IMR-90 (cell line): Measurements from ENCODE around the gene GADL1. TPM values are rescaled to one million over a fixed set of nuclear protein-coding genes. Genes with fewer than 3 reads are reported as not detected.

Experiments used
- ATAC-seq: fragments of 200-7000 bp; cut with Tn5 transposase; 2 replicates; pipeline ENCODE4 v1.9.1; 2020; ENCODE audit warnings: low read depth, mild to moderate bottlenecking, moderate library complexity
- BruUV-seq: library from RNA; stranded (reverse); fragments of 400-500 nt; replicated peaks from 2 replicates; lab custom pipeline; 2021; lab: Mats Ljungman, UMichigan
- CTCF ChIA-PET: fragments of 300-600 bp; formaldehyde crosslinking; extraction: SDS; loops from one replicate; lab custom pipeline; 2021; ENCODE audit warnings: antibody characterized with exemption; lab: Yijun Ruan, JAX
- POLR2A ChIA-PET: fragments of 300-600 bp; sonication (Branson Sonifier 250); formaldehyde crosslinking; loops from one replicate; lab custom pipeline; 2022; ENCODE audit warnings: antibody characterized with exemption; ENCODE audit not compliant: unreplicated experiment; lab: Charles Lee
- DNase-seq: peaks from one replicate; pipeline ENCODE4 v3.0.0; 2013
- H2AFZ ChIP-seq: replicated peaks from 2 replicates; pipeline ENCODE3; 2013; ENCODE audit warnings: low read length, mild to moderate bottlenecking; ENCODE audit not compliant: poor library complexity
- H2AK5ac ChIP-seq: 2 replicates; pipeline ENCODE4 v1.6.1; 2013; ENCODE audit warnings: low read depth, low read length, inconsistent platforms
- H2AK9ac ChIP-seq: replicated peaks from 2 replicates; pipeline ENCODE3; 2013; ENCODE audit warnings: mild to moderate bottlenecking, low read depth, low read length, moderate library complexity; ENCODE audit not compliant: poor library complexity
- H2BK120ac ChIP-seq: 2 replicates; pipeline ENCODE4 v1.6.1; 2013; ENCODE audit warnings: low read depth, low read length, inconsistent platforms
- H2BK15ac ChIP-seq: 3 replicates; pipeline ENCODE4 v1.6.1; 2013; ENCODE audit warnings: low read depth, low read length, inconsistent platforms
- H2BK20ac ChIP-seq: 2 replicates; pipeline ENCODE4 v1.6.1; 2013; ENCODE audit warnings: low read depth, mild to moderate bottlenecking, inconsistent platforms, low read length, moderate library complexity
- H2BK5ac ChIP-seq: 2 replicates; pipeline ENCODE4 v1.6.1; 2013; ENCODE audit warnings: mild to moderate bottlenecking, low read depth, low read length, inconsistent platforms; ENCODE audit not compliant: poor library complexity, severe bottlenecking
- H3K14ac ChIP-seq: replicated peaks from 2 replicates; pipeline ENCODE4 v1.6.1; 2013; ENCODE audit warnings: low read depth, low read length, inconsistent platforms
- H3K18ac ChIP-seq: 2 replicates; pipeline ENCODE4 v1.6.1; 2013; ENCODE audit warnings: low read depth, low read length, control low read depth
- H3K23ac ChIP-seq: 2 replicates; pipeline ENCODE4 v1.6.1; 2013; ENCODE audit warnings: low read depth, low read length, inconsistent platforms
- H3K27ac ChIP-seq: 2 replicates; pipeline ENCODE4 v1.5.1; 2013; ENCODE audit warnings: mild to moderate bottlenecking, control low read depth, low read length; ENCODE audit not compliant: insufficient read depth
- H3K27me3 ChIP-seq: 2 replicates; pipeline ENCODE4 v1.6.1; 2013; ENCODE audit warnings: low read length; ENCODE audit not compliant: control insufficient read depth, insufficient read depth
- H3K36me3 ChIP-seq: 2 replicates; pipeline ENCODE4 v1.6.1; 2013; ENCODE audit warnings: low read length, mixed read lengths; ENCODE audit not compliant: control insufficient read depth, insufficient read depth
- H3K4ac ChIP-seq: 2 replicates; pipeline ENCODE4 v1.6.1; 2013; ENCODE audit warnings: low read depth, low read length, inconsistent platforms
- H3K4me1 ChIP-seq: 2 replicates; pipeline ENCODE4 v1.6.1; 2013; ENCODE audit warnings: low read length, mixed read lengths; ENCODE audit not compliant: control insufficient read depth, insufficient read depth
- H3K4me2 ChIP-seq: 2 replicates; pipeline ENCODE4 v1.6.1; 2013; ENCODE audit warnings: low read depth, mild to moderate bottlenecking, control low read depth, low read length, moderate library complexity
- H3K4me3 ChIP-seq: 2 replicates; pipeline ENCODE4 v1.5.1; 2013; ENCODE audit warnings: low read depth, mild to moderate bottlenecking, control low read depth, low read length, moderate library complexity; ENCODE audit not compliant: insufficient read depth
- H3K56ac ChIP-seq: 2 replicates; pipeline ENCODE4 v1.6.1; 2013; ENCODE audit warnings: low read length, inconsistent platforms; ENCODE audit not compliant: insufficient read depth; ENCODE audit errors: extremely low read depth
- H3K79me1 ChIP-seq, 2 experiments: 2 replicates each; pipeline ENCODE4 v1.6.1; 2013; ENCODE audit warnings: low read length in 2 of 2, inconsistent platforms in 1 of 2, low read depth in 1 of 2
- H3K9ac ChIP-seq: 2 replicates; pipeline ENCODE4 v1.6.1; 2013; ENCODE audit warnings: low read depth, low read length, control low read depth
- H3K9me1 ChIP-seq: 2 replicates; pipeline ENCODE4 v1.6.1; 2013; ENCODE audit warnings: low read length, inconsistent platforms; ENCODE audit not compliant: insufficient read depth
- H3K9me3 ChIP-seq: 2 replicates; pipeline ENCODE4 v1.6.1; 2013; ENCODE audit warnings: low read length; ENCODE audit not compliant: control insufficient read depth, insufficient read depth
- H4K20me1 ChIP-seq: 2 replicates; pipeline ENCODE4 v1.6.1; 2013; ENCODE audit warnings: low read length, inconsistent platforms; ENCODE audit not compliant: insufficient read depth
- H4K5ac ChIP-seq: 2 replicates; pipeline ENCODE4 v1.6.1; 2013; ENCODE audit warnings: mild to moderate bottlenecking, low read depth, low read length, control low read depth
- H4K8ac ChIP-seq, 2 experiments: 2 replicates each; pipeline ENCODE4 v1.6.1; 2013; ENCODE audit warnings: low read depth in 2 of 2, low read length in 2 of 2, control low read depth in 1 of 2, inconsistent platforms in 1 of 2
- H4K91ac ChIP-seq: 2 replicates; pipeline ENCODE4 v1.6.1; 2013; ENCODE audit warnings: low read depth, low read length, inconsistent platforms; ENCODE audit not compliant: insufficient read depth
- BHLHE40 ChIP-seq: fragments of 150-350 bp; IDR thresholded peaks from 2 replicates; pipeline ENCODE4 v1.6.1; 2016; ENCODE audit warnings: mild to moderate bottlenecking, low read depth, low read length
- CEBPB ChIP-seq: IDR thresholded peaks from 2 replicates; pipeline ENCODE4 v1.6.1; 2012; ENCODE audit warnings: low read depth, low read length, improper control_type of control experiment
- CHD1 ChIP-seq: IDR thresholded peaks from 2 replicates; pipeline ENCODE4 v1.6.1; 2012; ENCODE audit warnings: low read depth, low read length, improper control_type of control experiment
- CTCF ChIP-seq: conservative IDR thresholded peaks from 2 replicates; pipeline ENCODE4 v1.5.1; 2012; ENCODE audit warnings: mild to moderate bottlenecking, low read depth, low read length, improper control_type of control experiment
- ELK1 ChIP-seq: fragments of 150-350 bp; IDR thresholded peaks from 2 replicates; pipeline ENCODE4 v1.6.1; 2016; ENCODE audit warnings: low read depth, mild to moderate bottlenecking, low read length, moderate library complexity, borderline replicate concordance
- FOS ChIP-seq: fragments of 150-350 bp; IDR thresholded peaks from 2 replicates; pipeline ENCODE4 v1.6.1; 2016; ENCODE audit warnings: low read depth, low read length
- MAZ ChIP-seq: IDR thresholded peaks from 2 replicates; pipeline ENCODE4 v1.6.1; 2012; ENCODE audit warnings: low read depth, mild to moderate bottlenecking, low read length, improper control_type of control experiment, moderate library complexity, borderline replicate concordance
- NFE2L2 ChIP-seq: fragments of 150-350 bp; IDR thresholded peaks from 2 replicates; pipeline ENCODE4 v1.6.1; 2016; ENCODE audit warnings: low read depth, mild to moderate bottlenecking, low read length
- POLR2A ChIP-seq: IDR thresholded peaks from 2 replicates; pipeline ENCODE4 v1.6.1; 2012; ENCODE audit warnings: mild to moderate bottlenecking, low read depth, low read length
- RAD21 ChIP-seq: IDR thresholded peaks from 2 replicates; pipeline ENCODE4 v1.6.1; 2012; ENCODE audit warnings: low read length, improper control_type of control experiment
- RCOR1 ChIP-seq: IDR thresholded peaks from 2 replicates; pipeline ENCODE4 v1.6.1; 2012; ENCODE audit warnings: mild to moderate bottlenecking, low read length, improper control_type of control experiment; ENCODE audit not compliant: insufficient replicate concordance
- RFX5 ChIP-seq: IDR thresholded peaks from 2 replicates; pipeline ENCODE4 v1.8.0; 2012; ENCODE audit warnings: low read depth, mild to moderate bottlenecking, low read length, moderate library complexity
- SMC3 ChIP-seq: fragments of 150-350 bp; IDR thresholded peaks from 2 replicates; pipeline ENCODE4 v1.6.1; 2016; ENCODE audit warnings: low read depth, mild to moderate bottlenecking, antibody characterized with exemption, low read length, moderate library complexity
- USF2 ChIP-seq: fragments of 150-350 bp; IDR thresholded peaks from 2 replicates; pipeline ENCODE4 v1.6.1; 2017; ENCODE audit warnings: mild to moderate bottlenecking, antibody characterized with exemption, low read length, low read depth
- WGBS, 2 experiments: methylation state at CpG; one replicate each; pipeline versions ENCODE4 v1.1.5 to v1.1.7; 2013; ENCODE audit warnings: missing lambda C conversion rate in 2 of 2; ENCODE audit not compliant: insufficient read length in 1 of 2; ENCODE audit errors: extremely low coverage in 2 of 2; 5-methylcytosine and 5-hydroxymethylcytosine counted together
- dilution Hi-C: fragments of 300-500 bp; cut with HindIII; formaldehyde crosslinking; loops from one replicate; pipeline ENCODE4 v1.14.3; 2018; ENCODE audit warnings: low sequenced_read_pairs; ENCODE audit not compliant: unreplicated experiment
- in situ Hi-C: fragments of 300-500 bp; cut with MboI; formaldehyde crosslinking; loops from 3 replicates; pipeline ENCODE4 v1.14.3; 2019; ENCODE audit warnings: low sequenced_read_pairs, inconsistent platforms, mixed read lengths
- intact Hi-C: fragments of 100-400 bp; cut with micrococcal nuclease; formaldehyde crosslinking; loops from 2 replicates; pipeline ENCODE4 v1.10.0; 2022
- polyA plus RNA-seq, 3 experiments: library from polyadenylated mRNA; depleted of rRNA; stranded (reverse); fragments of >200 nt; gene quantifications; 2 replicates each; pipeline ENCODE4 v1.2.3, GENCODE V29; 2012; ENCODE audit warnings: low replicate concordance in 1 of 3
- total RNA-seq: library from RNA; depleted of rRNA; stranded (reverse); fragments of >200 nt; gene quantifications from 2 replicates; pipeline ENCODE4 v1.2.3, GENCODE V29; 2012

The GADL1 gene
- total and polyA plus RNA-seq, 2 of the 4 experiments (the other 2 are of a cell fraction), result not detected

- DNase-seq (peak; percentile 62), ATAC-seq (peak; percentile 60)
- H3K4me1 ChIP-seq, result peaks cover 7% of the 10 kb centered on the region
- no peak overlapping the region for H4K5ac ChIP-seq
- H3K56ac ChIP-seq, result no peak overlapping the region
- in situ Hi-C loops (loop anchor here (5.0 kb wide), 1 partner anchor 709 kb away; no protein-coding TSS in a partner anchor), intact Hi-C loops (loop anchor here (1.0 to 5.0 kb wide), 3 partner anchors 59 to 738 kb away; no protein-coding TSS in a partner anchor), dilution Hi-C loops (no loop called here)
- H4K20me1 ChIP-seq, result no peaks in the 10 kb centered on the region
- no peak overlapping the region for H3K9ac ChIP-seq
- H3K27me3 ChIP-seq, result no peaks in the 10 kb centered on the region
- H3K4me2 ChIP-seq, result no peak overlapping the region
- BruUV-seq, result no TSS peak
- H4K91ac ChIP-seq, result no peak overlapping the region
- H3K9me3 ChIP-seq, result no peaks in the 10 kb centered on the region
- CTCF ChIA-PET, result interaction anchor here (0.6 to 1.8 kb wide), 7 partner anchors 18 to 709 kb away, joined by 3 to 8 read pairs (median 3); no protein-coding TSS in a partner anchor
- peak overlapping the region; percentile 53 for H2BK20ac ChIP-seq
- no peak overlapping the region for H3K23ac ChIP-seq
- H3K79me1 ChIP-seq, result no peaks in the 10 kb centered on the region
- 80% methylated on average over 1 of the region's 11 CpGs; no CpG with 5 or more reads in 1 of the 2 experiments for WGBS, 2 experiments
- peak overlapping the region; percentile 61; the same call in 1 of the 3 replicates for H2BK15ac ChIP-seq
- no peaks in the 10 kb centered on the region for H3K36me3 ChIP-seq
- no peak overlapping the region for H3K14ac ChIP-seq
- H3K4me3 ChIP-seq, result no peak overlapping the region
- peak overlapping the region; percentile 45; the same call in 1 of the 2 replicates for H2BK120ac ChIP-seq
- H2AK5ac ChIP-seq, result peak overlapping the region; percentile 46; the same call in 1 of the 2 replicates
- H2AK9ac ChIP-seq, result no peak overlapping the region
- H2AFZ ChIP-seq, result no peak overlapping the region
- no peak overlapping the region for H4K8ac ChIP-seq
- H2BK5ac ChIP-seq, result no peak overlapping the region
- POLR2A ChIA-PET, result no interaction called here
- no peak overlapping the region for H3K27ac ChIP-seq
- H3K4ac ChIP-seq, result 0 out of 2 replicates have a peak overlapping the region, but pooled peaks have one; percentile 44
- H3K18ac ChIP-seq, result no peak overlapping the region
- no peaks in the 10 kb centered on the region for H3K9me1 ChIP-seq
- TF ChIP-seq USF2 (no peak), POLR2A (no peak), CEBPB (no peak), CHD1 (no peak), RFX5 (no peak), CTCF (peak; percentile 65), RCOR1 (no peak), FOS (no peak), RAD21 (peak; percentile 70), BHLHE40 (no peak), SMC3 (peak; percentile 54), MAZ (no peak), ELK1 (no peak), NFE2L2 (no peak)
These were observed 142.7 kb downstream of the GADL1 start for GRCh38 chr3:30751610-30752299.
